Measurements from ENCODE around the gene JADE1.

Gene JADE1

GRCh38 chr4:128810331-128810870 is 901 bp downstream of the JADE1 start:
- Histone ChIP-seq H3K27me3 (ENCODE audit: insufficient read depth, low read length, poor library complexity, severe bottlenecking) (no peaks in the 10 kb centered on the region), H3K4me2 (ENCODE audit: low read depth, low read length, poor library complexity, severe bottlenecking) (peak overlapping the region; percentile 84), H3F3A (ENCODE audit: low read depth) (peaks cover 8% of the 10 kb centered on the region; the same call in 1 of the 2 replicates), H3K79me2 (ENCODE audit: insufficient read depth, low read length) (peaks cover 40% of the 10 kb centered on the region), H3K4me3 (ENCODE audit: low read length, poor library complexity, severe bottlenecking) (peak overlapping the region; percentile 76), H3K9ac (ENCODE audit: low read depth, low read length, poor library complexity, severe bottlenecking) (peak overlapping the region; percentile 90), H2AFZ (ENCODE audit: low read length) (peak overlapping the region; percentile 93), H3K36me3 (ENCODE audit: insufficient read depth, low read length) (no peaks in the 10 kb centered on the region), H3K9me2 (replicated peaks; ENCODE audit: low read depth, low read length) (no peaks in the 10 kb centered on the region), H3K4me1 (ENCODE audit: insufficient read depth, low read length, poor library complexity, severe bottlenecking) (peaks cover 22% of the 10 kb centered on the region), H4K20me1 (ENCODE audit: insufficient read depth, low read length, poor library complexity, severe bottlenecking) (peaks cover 30% of the 10 kb centered on the region), H3K9me3 (ENCODE audit: insufficient read depth, low read depth, low read length) (no peaks in the 10 kb centered on the region)
- TF ChIP-seq CTCF (conservative IDR thresholded peaks at IDR 0.05; ENCODE audit: low read length) (no peak), EZH2phosphoT487 (IDR thresholded peaks at IDR 0.05; ENCODE audit: borderline replicate concordance) (no peak)

GRCh38 chr4:128810871-128811570 is 1.5 kb downstream of the JADE1 start:
- Histone ChIP-seq H3K4me3 (ENCODE audit: low read length, poor library complexity, severe bottlenecking) (peak overlapping the region; percentile 76), H3K9ac (ENCODE audit: low read depth, low read length, poor library complexity, severe bottlenecking) (peak overlapping the region; percentile 90), H3K4me2 (ENCODE audit: low read depth, low read length, poor library complexity, severe bottlenecking) (peak overlapping the region; percentile 84), H3K9me3 (ENCODE audit: insufficient read depth, low read depth, low read length) (no peaks in the 10 kb centered on the region), H3K9me2 (replicated peaks; ENCODE audit: low read depth, low read length) (no peaks in the 10 kb centered on the region), H3K4me1 (ENCODE audit: insufficient read depth, low read length, poor library complexity, severe bottlenecking) (peaks cover 28% of the 10 kb centered on the region), H2AFZ (ENCODE audit: low read length) (peak overlapping the region; percentile 93), H3K36me3 (ENCODE audit: insufficient read depth, low read length) (no peaks in the 10 kb centered on the region), H4K20me1 (ENCODE audit: insufficient read depth, low read length, poor library complexity, severe bottlenecking) (peaks cover 36% of the 10 kb centered on the region), H3K79me2 (ENCODE audit: insufficient read depth, low read length) (peaks cover 46% of the 10 kb centered on the region), H3K27me3 (ENCODE audit: insufficient read depth, low read length, poor library complexity, severe bottlenecking) (no peaks in the 10 kb centered on the region), H3F3A (ENCODE audit: low read depth) (peaks cover 8% of the 10 kb centered on the region; the same call in 1 of the 2 replicates)
- TF ChIP-seq CTCF (conservative IDR thresholded peaks at IDR 0.05; ENCODE audit: low read length), result no peak
- no peak for TF ChIP-seq EZH2phosphoT487 (IDR thresholded peaks at IDR 0.05; ENCODE audit: borderline replicate concordance)

- peak overlapping the region; percentile 97 for H3K4me2 ChIP-seq (ENCODE audit: low read depth, low read length, poor library complexity, severe bottlenecking)
- no peak for TF ChIP-seq EZH2phosphoT487 (IDR thresholded peaks at IDR 0.05; ENCODE audit: borderline replicate concordance)
- TF ChIP-seq CTCF (conservative IDR thresholded peaks at IDR 0.05; ENCODE audit: low read length), result no peak
- H3K4me3 ChIP-seq (ENCODE audit: low read length, poor library complexity, severe bottlenecking), result peak overlapping the region; percentile 76
- H3K4me1 ChIP-seq (ENCODE audit: insufficient read depth, low read length, poor library complexity, severe bottlenecking), result peaks cover 34% of the 10 kb centered on the region
- no peaks in the 10 kb centered on the region for H3K9me2 ChIP-seq (replicated peaks; ENCODE audit: low read depth, low read length)
- peaks cover 8% of the 10 kb centered on the region; the same call in 1 of the 2 replicates for H3F3A ChIP-seq (ENCODE audit: low read depth)
- peaks cover 44% of the 10 kb centered on the region for H4K20me1 ChIP-seq (ENCODE audit: insufficient read depth, low read length, poor library complexity, severe bottlenecking)
- H3K9me3 ChIP-seq (ENCODE audit: insufficient read depth, low read depth, low read length), result no peaks in the 10 kb centered on the region
- peaks cover 54% of the 10 kb centered on the region for H3K79me2 ChIP-seq (ENCODE audit: insufficient read depth, low read length)
- peak overlapping the region; percentile 93 for H2AFZ ChIP-seq (ENCODE audit: low read length)
- H3K36me3 ChIP-seq (ENCODE audit: insufficient read depth, low read length), result peaks cover 3% of the 10 kb centered on the region; the same call in 1 of the 2 replicates
- peak overlapping the region; percentile 90 for H3K9ac ChIP-seq (ENCODE audit: low read depth, low read length, poor library complexity, severe bottlenecking)
- no peaks in the 10 kb centered on the region for H3K27me3 ChIP-seq (ENCODE audit: insufficient read depth, low read length, poor library complexity, severe bottlenecking)
These were observed 2.3 kb downstream of the JADE1 start for GRCh38 chr4:128811571-128812441.
